Testis (tissue), 3 donors: Measurements from ENCODE around the gene ZSWIM5. TPM values are rescaled to one million over a fixed set of nuclear protein-coding genes. Genes with fewer than 3 reads are reported as not detected.
"Not testable (repeated sequence)": the region's sequence is repeated elsewhere in the genome, so short reads cannot be mapped to it uniquely, and the experiment has no call there.

Experiments used
- DNase-seq: peaks from one replicate; pipeline ENCODE4 v3.0.0-alpha.2; 2019
- H3K27ac ChIP-seq, 2 donors: fragments of 200-600 bp; sonication (generic); one replicate each; pipeline ENCODE4 v1.5.1; 2019
- H3K27me3 ChIP-seq: fragments of 200-600 bp; sonication (generic); one replicate; pipeline ENCODE4 v1.5.1; 2019
- H3K36me3 ChIP-seq: fragments of 200-600 bp; sonication (generic); one replicate; pipeline ENCODE4 v1.5.1; 2017; ENCODE audit warnings: low read depth; ENCODE audit errors: missing control alignments
- H3K4me1 ChIP-seq: fragments of 200-600 bp; sonication (generic); one replicate; pipeline ENCODE4 v1.5.1; 2019
- H3K4me3 ChIP-seq, 2 donors: fragments of 200-600 bp; sonication (generic); one replicate each; pipeline ENCODE4 v1.5.1; 2017 to 2019
- H3K9me3 ChIP-seq: fragments of 200-600 bp; sonication (generic); one replicate; pipeline ENCODE4 v1.5.1; 2017
- CTCF ChIP-seq, 3 experiments: fragments of 450-650 bp in 2 of 3; fragments of 200-600 bp in 1 of 3; sonication (generic) in 1 of 3; IDR thresholded peaks; one replicate each; pipeline ENCODE4 v1.5.1; 2016 to 2019; ENCODE audit warnings: antibody characterized with exemption in 3 of 3, mild to moderate bottlenecking in 2 of 3, moderate library complexity in 1 of 3
- POLR2A ChIP-seq: fragments of 450-650 bp; IDR thresholded peaks from one replicate; pipeline ENCODE4 v1.6.1; 2017; ENCODE audit warnings: antibody characterized with exemption, mild to moderate bottlenecking, moderate library complexity
- WGBS, 2 donors: methylation state at CpG; one replicate each; pipeline ENCODE4 v1.1.5; 2018; 5-methylcytosine and 5-hydroxymethylcytosine counted together
- intact Hi-C: fragments of 100-400 bp; cut with DNase I; formaldehyde crosslinking; loops from one replicate; pipeline ENCODE4 v1.15.1; 2023; ENCODE audit warnings: low total_unique reads
- polyA plus RNA-seq: library from polyadenylated mRNA; stranded (reverse); fragments of 350-450 nt; fragmentation: Illumina TruSeq; extraction: RNeasy Lipid Tissue Mini Kit (QIAGEN cat#74804); gene quantifications from one replicate; pipeline ENCODE4 v1.2.3, GENCODE V29; 2014; ENCODE audit warnings: low read depth, low replicate concordance; ENCODE audit not compliant: insufficient read depth
- total RNA-seq, 2 donors: library from RNA; depleted of rRNA; stranded (reverse); fragments of >200 nt; gene quantifications; one replicate each; pipeline ENCODE4 v1.2.3, GENCODE V29; 2016

ZSWIM5 gene
- total and polyA plus RNA-seq, 3 donors from 2014 or later, result 8.8 to 19.5 (median 13.7) TPM

GRCh38 chr1:45172764-45173163 lies 33.6 kb downstream of the ZSWIM5 start:
- Histone ChIP-seq H3K9me3 (no peaks in the 10 kb centered on the region), H3K27me3 (no peaks in the 10 kb centered on the region), H3K36me3 (no peaks in the 10 kb centered on the region), H3K4me1 (no peaks in the 10 kb centered on the region), H3K27ac (no peak overlapping the region), H3K4me3 (no peak overlapping the region)
- no peak for DNase-seq
- TF ChIP-seq CTCF (IDR thresholded peaks at IDR 0.05) (no peak), POLR2A (no peak)
- intact Hi-C loops, result no loop called here
- 61 to 80% methylated on average over 3 of the region's 3 CpGs for WGBS, 2 donors

GRCh38 chr1:45172005-45172404 lies 34.4 kb downstream of the ZSWIM5 start:
- no peak overlapping the region for H3K27ac ChIP-seq
- WGBS, 2 donors, result 80 to 82% methylated on average over 7 of the region's 7 CpGs
- H3K4me3 ChIP-seq, result no peak overlapping the region
- TF ChIP-seq POLR2A (no peak), CTCF (IDR thresholded peaks at IDR 0.05) (no peak)
- no peaks in the 10 kb centered on the region for H3K36me3 ChIP-seq
- H3K27me3 ChIP-seq, result no peaks in the 10 kb centered on the region
- DNase-seq, result no peak
- intact Hi-C loops, result no loop called here
- no peaks in the 10 kb centered on the region for H3K9me3 ChIP-seq
- no peaks in the 10 kb centered on the region for H3K4me1 ChIP-seq

- intact Hi-C loops, result no loop called here
- Histone ChIP-seq H3K27ac (no peak overlapping the region), H3K27me3 (no peaks in the 10 kb centered on the region), H3K4me1 (no peaks in the 10 kb centered on the region), H3K36me3 (no peaks in the 10 kb centered on the region), H3K9me3 (no peaks in the 10 kb centered on the region), H3K4me3 (no peak overlapping the region)
- WGBS, 2 donors, result 89 to 90% methylated on average over 1 of the region's 1 CpG
- TF ChIP-seq CTCF (IDR thresholded peaks at IDR 0.05), result no peak
- no peak for DNase-seq
Measured at GRCh38 chr1:45171575-45171974, 34.8 kb downstream of the ZSWIM5 start.

GRCh38 chr1:45170151-45170742 lies 36.2 kb downstream of the ZSWIM5 start:
- H3K36me3 ChIP-seq, result no peaks in the 10 kb centered on the region

GRCh38 chr1:45167947-45168346 lies 38.5 kb downstream of the ZSWIM5 start:
- DNase-seq, H3K4me3 ChIP-seq, H3K9me3 ChIP-seq, H3K27me3 ChIP-seq, H3K27ac ChIP-seq, intact Hi-C loops, H3K4me1 ChIP-seq, H3K36me3 ChIP-seq: not testable (repeated sequence)
- 95 to 97% methylated on average over 6 of the region's 6 CpGs for WGBS, 2 donors

More at GRCh38 chr1:45170151-45170742, 36.2 kb downstream of the ZSWIM5 start:
- Histone ChIP-seq H3K4me3 (no peak overlapping the region), H3K27me3 (no peaks in the 10 kb centered on the region), H3K4me1 (no peaks in the 10 kb centered on the region), H3K27ac (no peak overlapping the region), H3K9me3 (no peaks in the 10 kb centered on the region)
- 91 to 92% methylated on average over 4 of the region's 4 CpGs for WGBS, 2 donors
- no peak for TF ChIP-seq CTCF (IDR thresholded peaks at IDR 0.05)
- no peak for TF ChIP-seq POLR2A
- intact Hi-C loops, result no loop called here
- DNase-seq, result no peak

GRCh38 chr1:45164307-45164706 lies 42.1 kb downstream of the ZSWIM5 start:
- intact Hi-C loops, H3K4me3 ChIP-seq, H3K27ac ChIP-seq, H3K36me3 ChIP-seq, H3K4me1 ChIP-seq, H3K27me3 ChIP-seq, DNase-seq, H3K9me3 ChIP-seq: not testable (repeated sequence)
- 91 to 97% methylated on average over 2 of the region's 2 CpGs for WGBS, 2 donors

GRCh38 chr1:45163111-45163510 lies 43.3 kb downstream of the ZSWIM5 start:
- H3K9me3 ChIP-seq, H3K27me3 ChIP-seq, H3K4me1 ChIP-seq, DNase-seq, H3K4me3 ChIP-seq, H3K27ac ChIP-seq, H3K36me3 ChIP-seq, intact Hi-C loops: not testable (repeated sequence)
- WGBS, 2 donors, result 92 to 98% methylated on average over 3 of the region's 3 CpGs

GRCh38 chr1:45162041-45163035 lies 44.1 kb downstream of the ZSWIM5 start:
- H3K4me1 ChIP-seq, H3K27ac ChIP-seq, H3K27me3 ChIP-seq, H3K36me3 ChIP-seq, H3K4me3 ChIP-seq, H3K9me3 ChIP-seq, DNase-seq, intact Hi-C loops: not testable (repeated sequence)
- WGBS, 2 donors, result 83 to 89% methylated on average over 10 to 14 of the region's 14 CpGs
